CD4-positive, alpha-beta T cell treated with Interferon alpha-2 for 1 hour (primary cell): Measurements from ENCODE around the gene HTRA1.

ENCODE experiments used
- DNase-seq, 2 donors: peaks; one replicate each; pipeline ENCODE4 v3.0.0-alpha.2; 2020 to 2022

HTRA1 gene

DNA sequence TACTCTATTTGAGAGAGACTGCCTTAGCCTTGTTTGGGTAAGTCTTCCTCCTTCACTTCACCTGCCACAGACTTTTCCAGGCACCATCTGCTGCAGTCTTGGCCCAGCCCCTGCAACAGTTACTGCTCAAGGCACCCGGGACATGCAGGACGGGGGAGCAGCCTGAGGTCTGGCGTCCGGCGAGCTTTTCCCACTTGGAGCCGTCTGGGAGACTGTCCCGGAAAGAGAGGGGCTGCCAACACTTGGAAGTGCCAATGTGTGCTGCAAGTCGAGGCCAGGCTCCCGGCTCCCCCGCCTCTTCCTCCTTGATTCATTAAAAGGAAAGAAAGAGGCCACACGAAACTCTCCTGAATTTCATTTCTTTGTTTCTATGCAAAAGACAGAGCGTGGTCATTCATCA lies 13.7 kb downstream of the HTRA1 start:
- no peak for DNase-seq

DNA sequence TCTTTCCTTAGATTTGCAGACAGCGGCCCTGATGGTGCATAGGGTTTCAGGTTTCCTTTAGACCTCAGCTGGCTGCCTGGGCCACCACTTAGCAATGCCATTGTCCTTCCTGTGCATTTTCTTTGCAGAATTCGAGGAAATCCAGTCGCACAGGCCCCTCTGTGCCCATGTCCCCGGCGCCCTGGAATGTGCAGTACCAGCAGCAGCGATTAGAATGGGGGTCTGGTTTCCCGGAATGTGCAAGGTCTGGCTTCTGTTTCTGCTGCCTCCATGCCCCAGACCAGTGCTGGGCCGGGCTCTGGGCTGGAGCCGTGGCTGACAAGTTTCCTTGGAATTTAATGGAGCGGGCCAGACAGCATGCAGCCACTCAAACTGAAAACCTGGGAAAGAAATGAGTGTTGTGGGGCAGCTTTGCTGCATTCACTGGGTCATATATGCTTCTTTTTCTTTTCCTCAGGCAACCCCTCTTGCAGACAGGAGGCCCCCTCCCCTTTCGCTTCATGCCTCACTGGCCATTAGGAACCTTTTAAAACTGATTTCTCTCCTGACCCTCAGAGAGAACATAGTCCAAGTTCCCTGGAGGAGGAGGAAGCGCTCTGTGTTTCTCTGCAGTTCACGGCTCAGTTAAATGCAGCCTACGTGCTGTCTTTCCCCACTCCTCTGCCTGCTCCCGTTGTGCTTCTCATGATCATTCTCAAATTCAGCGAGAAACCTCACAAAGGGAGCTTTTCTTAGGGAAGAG lies 14.4 kb downstream of the HTRA1 start:
- no peak for DNase-seq

DNA sequence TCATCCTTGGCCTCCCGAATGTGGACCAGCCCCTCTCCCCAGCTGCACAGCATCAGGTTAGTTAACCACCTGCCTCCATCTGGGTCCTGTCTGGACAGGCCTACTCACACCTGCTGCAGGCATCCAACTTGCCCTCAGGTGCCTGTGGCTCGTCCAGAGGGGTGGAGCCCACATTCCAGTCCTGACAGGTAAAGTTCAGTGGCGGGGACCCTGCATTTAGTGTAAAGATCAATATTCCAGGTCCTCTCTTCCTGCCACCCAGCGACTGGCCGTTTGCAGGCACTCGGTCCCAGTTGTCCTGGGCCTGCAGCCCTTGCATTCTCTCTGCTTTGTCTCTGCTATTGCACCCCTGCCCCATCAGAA lies 15.0 kb downstream of the HTRA1 start:
- no peak for DNase-seq

DNA sequence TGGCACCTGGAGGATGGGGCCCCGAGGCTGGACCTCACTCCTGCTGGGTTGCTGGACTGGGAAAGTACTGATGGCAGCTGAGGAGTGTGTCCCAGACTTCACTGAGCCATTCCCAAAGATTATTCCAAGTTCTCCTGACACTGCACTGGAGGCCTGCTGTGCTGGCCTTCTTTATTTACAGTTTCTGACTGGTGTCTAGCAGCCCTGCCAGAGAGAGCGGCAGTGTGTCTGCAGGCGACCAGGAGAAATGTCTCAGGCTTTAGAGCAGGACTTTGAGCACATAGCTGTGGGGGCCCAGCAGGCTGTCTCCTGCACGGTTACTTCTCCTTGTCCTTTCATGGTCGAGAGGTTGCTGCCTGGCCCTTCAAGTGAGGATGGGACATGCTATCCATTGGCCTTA lies 16.1 kb downstream of the HTRA1 start:
- DNase-seq = no peak

DNA sequence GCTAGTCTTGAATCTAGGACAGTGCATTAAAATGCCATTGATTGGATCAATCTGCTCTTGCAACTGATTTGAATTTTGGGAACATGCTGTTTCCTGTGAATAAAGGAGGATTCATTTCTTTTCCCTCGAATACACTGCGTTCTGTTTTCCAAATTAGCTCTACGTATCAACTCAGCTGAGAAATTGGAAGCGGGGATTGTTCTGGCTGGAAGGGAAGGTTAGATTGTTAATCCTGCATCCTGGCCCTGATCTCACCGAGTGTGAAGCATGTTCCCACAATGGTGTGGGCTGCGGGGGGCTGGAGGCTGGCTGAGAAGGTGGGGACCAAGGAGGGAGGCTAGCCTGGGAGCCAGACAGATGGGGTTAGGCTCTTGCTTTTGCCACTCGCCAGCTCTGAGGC lies 17.6 kb downstream of the HTRA1 start:
- no peak for DNase-seq

DNA sequence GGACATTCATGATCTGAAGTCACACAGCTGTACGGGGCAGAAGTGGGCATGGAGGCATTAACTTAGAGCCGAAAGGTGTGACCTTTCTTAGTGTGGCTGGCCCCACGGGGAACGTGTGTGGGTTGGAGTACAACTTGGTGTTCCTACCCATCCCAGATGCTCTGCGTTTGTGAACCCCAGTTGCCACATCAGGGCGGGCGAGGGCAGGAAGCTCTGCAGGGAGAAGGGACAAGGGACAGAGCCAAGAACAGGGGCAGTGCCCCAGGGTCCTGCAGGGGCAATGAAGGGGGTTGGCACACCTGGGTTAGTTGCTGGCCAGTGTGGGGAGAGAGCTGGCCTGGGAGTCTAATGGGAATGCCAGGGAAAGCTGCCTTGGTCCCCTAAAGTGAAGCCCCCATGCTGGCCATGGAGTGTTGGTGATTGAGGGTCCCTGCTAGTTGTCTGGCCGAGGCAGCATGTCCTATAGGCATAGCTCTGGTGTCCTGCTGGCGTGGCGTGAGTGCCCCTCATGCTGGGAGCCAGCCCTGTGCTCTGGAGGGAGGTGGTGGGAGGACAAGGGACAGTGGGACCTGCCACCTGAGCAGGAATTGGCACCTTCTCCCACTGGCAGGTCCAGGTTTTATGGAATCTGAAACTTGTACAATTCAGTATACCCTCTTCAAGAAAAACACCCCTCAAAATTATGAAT lies 18.9 kb downstream of the HTRA1 start:
- DNase-seq = no peak

DNA sequence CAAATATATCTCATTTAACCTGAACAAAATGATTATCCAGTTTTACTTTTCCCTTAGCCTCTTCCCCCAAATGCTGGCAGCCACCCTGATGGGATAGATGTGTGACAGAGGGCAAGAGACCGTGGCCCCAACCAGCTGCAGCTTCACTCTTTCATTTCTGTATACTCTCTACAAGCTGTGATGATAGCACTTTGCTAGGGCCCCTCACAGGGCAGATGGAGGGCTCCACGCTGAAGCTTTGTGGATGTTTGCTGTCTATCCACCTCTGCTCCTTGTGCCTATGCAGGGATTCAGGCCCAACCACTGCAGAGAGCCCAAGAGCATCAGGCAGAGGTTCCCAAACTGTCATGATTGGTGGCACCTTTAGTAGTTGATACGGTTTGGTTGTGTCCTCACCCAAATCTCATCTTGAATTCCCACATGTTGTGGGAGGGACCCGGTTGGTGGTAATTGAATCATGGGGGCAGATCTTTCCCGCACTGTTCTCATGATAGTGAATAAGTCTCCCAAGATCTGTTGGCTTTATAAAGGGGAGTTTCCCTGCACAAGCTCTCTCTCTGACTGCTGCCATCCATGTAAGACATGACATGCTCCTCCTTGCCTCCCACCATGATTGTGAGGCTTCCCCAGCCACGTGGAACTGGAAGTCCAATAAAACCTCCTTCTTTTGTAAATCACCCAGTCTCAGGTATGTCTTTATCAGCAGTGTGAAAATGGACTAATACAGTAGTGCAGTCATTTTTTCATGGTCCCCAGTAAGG lies 20.1 kb downstream of the HTRA1 start:
- DNase-seq = no peak

DNA sequence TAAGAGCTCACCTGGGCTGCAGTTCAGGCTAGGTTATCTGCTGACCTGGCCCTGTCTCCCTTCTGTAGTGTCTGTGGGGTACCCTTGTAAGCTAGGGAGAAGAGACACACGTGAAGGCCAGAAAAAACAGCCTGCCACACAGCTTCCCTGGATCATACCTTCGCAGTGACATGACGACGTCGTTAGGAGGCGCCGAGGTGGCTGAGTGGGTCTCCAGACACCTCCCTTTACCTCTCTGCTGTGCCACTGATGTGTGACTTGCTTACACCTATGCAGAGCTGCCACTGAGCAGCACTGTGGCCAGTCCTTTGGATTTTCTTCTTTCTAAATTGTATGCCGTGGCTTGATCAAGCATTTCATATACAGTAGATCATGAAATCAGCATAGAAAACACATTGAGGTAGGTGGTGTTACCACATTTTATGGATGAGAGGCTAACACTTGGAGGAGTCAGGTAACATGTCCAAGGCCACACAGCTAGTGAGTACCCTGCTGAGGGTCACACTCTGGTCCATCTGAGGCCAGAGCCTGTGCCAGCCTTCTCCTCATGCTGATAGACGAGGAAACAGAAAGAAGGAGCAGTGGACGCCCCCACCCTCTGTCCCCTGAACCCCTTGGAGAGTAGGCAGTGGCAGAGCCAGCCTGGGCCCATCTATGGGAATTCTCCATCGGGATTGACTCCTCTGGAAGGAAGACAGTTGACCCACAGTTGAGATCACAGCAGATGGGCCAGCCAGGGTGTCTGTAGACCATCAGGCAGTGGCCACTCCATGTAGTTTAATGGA lies 23.1 kb downstream of the HTRA1 start:
- DNase-seq = no peak

DNA sequence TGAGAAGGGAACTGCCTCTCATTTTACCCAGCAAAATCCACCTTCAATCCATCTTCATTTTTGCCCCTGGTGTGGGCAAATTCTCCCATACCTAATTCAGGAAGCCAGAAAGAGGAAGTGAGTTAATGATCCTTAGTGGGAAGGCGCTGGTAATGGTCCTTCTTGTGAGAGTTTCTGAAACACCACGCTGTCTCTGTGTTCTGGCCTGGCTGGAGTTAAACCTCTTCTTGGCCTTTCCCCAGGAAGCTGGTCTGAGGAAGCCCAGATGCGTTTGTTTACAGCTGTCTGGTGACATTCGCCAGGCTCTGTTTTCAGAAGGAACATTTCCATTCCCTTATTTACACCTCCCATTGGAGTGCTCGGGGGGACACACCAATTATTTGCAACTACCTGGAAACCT lies 24.3 kb downstream of the HTRA1 start:
- DNase-seq = no peak

DNA sequence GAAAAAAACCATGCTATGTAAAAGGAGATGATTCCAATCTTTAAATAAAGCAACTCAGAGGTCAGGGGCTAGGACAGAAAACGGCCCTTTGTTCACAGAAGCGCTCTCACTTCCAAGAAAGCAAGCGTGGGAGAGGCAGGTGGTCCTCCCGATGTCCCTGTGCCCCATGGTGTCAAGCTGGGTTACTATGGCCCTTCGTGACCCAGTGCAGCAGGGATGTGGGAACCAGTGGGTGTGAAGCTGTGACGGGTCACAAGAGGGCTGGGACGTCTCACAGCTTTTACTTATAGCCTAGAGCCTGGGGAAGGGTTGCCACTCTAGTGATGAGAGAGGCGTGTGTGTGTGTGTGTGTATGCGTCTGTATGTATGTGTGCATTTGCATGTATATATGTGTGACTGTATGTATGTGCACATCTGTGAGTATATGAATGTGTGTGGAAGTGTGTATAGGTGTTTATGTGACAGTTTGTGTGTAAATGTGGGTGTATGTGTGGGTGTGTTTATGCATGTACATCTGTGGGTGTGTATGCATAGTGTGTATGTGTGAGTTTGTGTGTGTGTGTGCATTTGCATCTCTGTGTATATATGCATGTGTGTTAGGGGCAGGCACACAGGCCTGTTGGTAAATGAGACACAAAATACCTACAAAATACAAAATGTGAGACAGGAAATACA lies 25.2 kb downstream of the HTRA1 start:
- no peak for DNase-seq

DNA sequence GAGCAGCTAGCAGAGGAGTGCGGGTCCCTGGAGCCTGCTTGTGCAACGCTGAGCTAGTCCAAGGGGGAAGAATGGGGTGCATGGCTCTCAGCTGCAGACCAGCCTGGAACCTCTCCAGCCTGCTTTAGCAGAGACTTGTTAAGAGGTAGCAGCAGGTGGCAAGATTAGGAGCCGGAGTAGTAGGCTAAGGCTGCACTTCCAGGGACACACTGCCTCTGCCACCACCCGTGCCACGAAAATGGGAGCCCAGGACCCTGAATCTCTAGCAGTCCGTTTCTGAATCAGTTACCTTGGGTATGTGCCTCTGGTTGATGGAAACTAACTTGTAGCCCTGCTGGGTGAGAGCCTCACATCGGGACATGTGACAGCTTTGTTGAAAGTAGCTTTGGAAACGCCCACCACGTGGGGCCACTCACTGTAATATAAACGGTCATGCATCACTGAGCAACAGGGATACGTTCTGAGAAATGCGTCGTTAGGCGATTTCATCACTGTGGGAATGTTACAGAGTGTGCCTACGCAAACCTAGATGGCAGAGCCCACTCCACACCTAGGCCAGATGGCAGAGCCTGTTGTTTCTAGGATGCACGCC lies 25.9 kb downstream of the HTRA1 start:
- no peak for DNase-seq

DNA sequence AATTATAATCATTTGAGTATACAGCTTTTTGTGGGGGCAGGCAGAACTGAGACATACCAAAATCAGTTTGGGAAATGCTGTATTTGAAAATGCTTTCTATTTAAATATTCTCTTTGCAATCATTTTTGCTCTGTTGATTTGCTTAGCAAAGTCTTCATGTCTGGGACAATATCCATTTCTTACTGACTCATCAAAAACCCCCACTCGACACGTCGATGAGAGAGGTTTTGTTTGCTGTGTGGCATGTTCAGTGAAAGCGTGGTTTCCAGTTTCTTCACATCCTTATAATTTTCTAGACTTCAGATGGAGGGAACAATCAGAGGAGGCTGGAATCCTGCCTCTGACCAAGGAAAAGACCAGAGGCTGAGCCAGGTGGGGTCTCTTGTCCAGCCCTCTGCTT lies 28.9 kb downstream of the HTRA1 start:
- DNase-seq = no peak

DNA sequence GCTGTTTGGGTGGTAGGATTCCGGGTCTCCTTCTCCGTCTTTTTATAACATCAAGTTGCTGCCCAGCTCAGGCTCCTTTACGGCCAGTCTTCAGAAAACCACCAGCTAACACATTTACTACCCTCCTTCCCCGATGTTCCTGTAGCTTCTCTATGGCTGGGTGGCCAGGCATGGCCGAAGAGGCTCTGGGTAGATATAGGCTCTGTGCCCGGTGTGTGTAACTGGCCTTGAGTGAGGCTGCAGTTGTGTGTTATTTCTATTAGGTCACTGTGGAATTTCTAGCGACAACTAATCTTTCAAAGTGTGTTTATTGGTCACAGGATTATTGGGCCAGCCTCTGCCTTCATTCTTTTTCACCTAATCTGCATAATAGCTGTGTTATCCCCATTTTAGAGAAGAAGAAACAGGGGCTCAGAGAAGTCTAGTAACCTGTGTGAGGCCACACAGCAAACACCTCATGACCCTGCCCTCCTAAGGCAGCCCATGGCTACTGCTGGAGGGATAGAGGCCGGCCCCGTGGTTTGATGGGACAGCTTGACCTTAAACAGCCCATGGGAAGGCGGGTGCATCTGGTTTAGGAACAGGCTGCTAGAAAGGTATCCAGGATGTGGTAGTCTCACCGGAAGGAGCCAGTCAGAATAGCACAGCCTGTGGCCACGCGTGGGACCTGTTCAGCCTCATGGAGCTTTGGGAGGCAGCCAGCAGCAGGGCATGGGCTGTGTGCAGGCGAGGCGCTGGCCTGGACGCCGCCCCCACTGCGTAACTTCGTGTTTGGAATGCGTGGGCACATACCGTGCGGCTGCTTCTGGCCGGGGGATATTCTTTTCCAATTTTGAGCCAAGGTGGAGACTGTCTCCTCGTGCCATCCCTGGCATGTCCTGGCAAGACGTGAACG lies 29.7 kb downstream of the HTRA1 start:
- DNase-seq = peak in 1 of 2 donors; percentile 37

DNA sequence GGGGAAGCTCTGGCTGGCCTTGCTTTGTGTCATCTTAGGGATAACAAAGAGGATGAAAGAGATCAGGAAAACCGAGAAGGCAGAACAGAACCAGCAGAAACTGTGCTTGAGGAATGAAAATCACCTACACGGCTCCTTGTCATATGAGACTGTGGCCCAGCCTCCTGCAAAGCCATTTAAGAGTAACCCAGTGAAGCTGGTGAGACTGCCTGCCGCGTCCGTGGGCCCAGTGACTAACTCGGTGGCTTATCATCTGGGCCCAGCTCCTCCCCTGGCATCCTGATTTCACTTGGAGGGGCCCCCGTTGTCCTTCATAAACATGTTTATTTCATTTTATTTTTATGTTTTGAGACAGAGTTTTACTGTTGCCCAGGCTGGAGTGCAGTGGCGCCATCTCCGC lies 30.7 kb downstream of the HTRA1 start:
- DNase-seq = no peak

DNA sequence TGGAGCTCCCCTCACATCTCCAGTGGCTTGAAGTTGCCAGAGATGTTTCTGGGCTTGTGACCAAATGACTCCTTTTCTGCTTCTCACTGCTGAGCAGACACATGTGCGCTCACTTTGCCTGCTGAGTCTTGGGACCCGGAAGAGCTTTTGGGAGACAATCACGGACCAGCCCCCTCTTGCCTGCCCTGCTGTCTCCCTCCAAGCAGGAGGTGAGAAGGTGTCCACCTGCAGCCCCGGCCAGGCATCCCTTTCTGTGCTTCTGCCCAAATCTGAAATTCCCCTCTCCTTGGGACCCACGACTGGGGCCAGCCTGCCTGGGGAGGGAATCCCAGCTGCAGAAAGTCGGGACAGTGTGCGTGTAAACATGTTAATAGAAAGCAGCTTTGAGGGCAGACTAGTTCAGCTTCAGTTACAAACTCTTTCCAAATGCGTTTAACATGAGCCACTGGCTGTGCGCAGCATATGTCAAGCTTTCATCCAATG lies 31.7 kb downstream of the HTRA1 start:
- no peak for DNase-seq

DNA sequence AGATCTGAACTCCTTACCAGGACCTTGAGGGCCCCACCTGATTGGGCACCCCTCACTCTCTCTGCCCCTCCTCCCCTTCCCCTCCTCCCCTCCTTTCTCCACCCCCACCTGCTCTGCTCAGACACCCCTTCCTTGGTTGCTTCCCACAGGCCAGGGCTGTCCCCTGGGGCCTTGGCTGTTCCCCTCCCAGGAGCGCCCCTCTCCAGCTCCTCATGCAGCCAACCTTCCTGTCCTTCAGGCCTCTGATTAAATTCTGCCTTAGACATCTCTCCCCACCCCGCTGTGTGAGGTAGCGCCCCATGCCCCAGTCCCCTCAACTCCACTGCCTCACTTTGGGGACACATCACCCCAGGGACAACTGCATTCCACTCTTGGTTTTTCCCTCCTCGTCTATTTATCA lies 32.4 kb downstream of the HTRA1 start:
- DNase-seq = no peak

DNA sequence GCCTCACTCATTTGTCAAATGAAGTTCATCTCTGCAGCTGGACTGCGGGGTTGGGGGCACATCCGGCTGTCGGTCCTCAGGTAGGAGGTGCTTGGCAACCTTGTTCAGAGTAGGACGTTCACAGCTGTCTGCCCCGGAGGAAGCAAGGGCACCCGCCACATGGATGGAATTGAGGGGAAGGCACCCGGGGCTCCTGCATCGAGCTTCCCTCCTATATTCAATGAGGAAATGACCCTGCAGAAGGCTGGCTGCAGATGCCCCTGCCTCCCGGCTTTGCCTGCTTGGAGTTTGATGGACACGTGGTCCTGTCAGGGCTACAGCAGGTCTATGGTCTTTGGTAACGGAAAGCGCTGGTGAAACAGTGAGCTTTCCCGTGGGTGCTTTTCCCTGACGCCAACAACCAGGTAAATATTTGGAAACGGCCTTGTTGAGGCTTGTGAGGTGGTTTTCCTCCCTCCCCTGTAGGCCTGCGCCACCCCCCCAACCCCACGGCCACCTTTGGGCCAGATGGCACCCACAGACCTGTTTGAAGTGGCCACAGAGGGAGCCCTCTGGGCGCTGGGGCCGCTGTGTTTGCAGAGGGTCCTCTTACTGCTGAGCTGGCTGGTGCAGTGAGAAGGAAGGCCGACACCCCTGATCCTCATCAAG lies 32.9 kb downstream of the HTRA1 start:
- no peak for DNase-seq

DNA sequence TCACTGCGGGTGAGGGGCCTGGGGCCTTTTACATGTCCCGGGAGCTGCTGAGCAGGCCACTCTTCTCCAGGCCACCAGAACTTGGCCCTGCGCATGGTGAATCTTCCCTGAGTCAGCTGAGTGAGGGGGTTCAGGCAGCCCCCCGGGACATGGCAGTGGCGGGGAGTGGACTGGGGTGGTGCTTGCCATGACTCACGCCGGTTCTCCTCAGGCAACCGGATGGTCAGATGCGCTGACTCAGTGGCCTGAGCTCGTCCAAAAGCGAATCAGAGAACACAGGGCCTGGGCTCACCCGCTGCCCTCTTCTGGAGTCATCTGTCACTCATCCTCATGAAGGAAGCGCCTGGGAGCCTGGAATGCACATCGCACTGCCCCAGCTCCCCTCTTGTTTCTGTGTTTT lies 33.5 kb downstream of the HTRA1 start:
- DNase-seq = no peak

DNA sequence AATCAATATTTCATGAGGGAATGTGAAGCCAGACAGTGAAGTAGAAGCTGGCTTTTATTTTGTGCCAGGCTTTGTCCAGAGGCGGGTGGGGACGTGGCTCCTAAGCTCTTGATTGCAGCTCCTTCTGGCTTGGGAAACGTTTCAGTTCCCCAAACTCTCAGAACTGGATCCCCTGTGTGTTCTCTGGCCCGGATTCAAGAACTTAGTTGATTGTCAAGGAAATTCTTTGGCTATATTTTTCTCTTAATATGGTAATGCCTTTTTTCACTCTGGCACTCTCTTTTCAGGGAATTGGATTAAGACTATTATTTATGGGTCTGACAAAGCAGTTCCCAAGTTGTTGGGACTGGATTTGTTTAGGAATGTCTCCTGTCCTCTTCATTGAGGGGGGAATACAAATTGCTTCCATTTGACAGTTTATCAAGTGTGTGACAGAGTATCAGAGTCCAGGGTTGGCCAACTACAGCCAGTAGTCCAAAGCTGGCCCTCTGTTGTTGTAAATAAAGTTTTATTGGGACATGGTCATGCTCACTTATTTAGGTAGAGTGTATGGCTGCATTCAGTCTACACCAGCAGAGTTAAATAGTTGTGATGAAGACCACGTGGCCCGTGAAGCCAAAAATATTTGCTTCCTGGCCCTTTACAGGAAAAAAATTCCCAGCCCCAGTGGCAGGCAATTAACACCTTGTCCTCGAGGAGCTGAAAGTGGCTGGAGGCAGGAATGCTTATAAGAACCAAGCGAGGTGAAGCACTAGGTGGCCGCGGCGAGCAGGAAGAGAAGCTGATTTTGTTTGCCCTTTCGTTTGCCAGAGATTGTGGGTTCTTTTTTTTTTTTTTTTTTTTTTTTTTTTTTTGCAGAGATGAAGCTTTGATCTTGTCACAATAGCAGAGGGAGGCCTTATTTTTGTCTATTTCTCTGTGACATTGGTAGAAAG lies 34.3 kb downstream of the HTRA1 start:
- peak in 1 of 2 donors; percentile 28 for DNase-seq
